Fibroblast of skin of left biceps (primary cell): ENCODE data around the gene TSG101.

Source experiments
- DNase-seq, 2 experiments: peaks; one replicate each; pipeline ENCODE4 v3.0.0-alpha.2; 2013; ENCODE audit warnings: low read depth in 2 of 2

Gene TSG101

GRCh38 chr11:18493310-18493709, 33.4 kb downstream of the TSG101 start:
- no peak for DNase-seq

- no peak for DNase-seq
These were observed 33.9 kb downstream of the TSG101 start for GRCh38 chr11:18492888-18493287.

DNA sequence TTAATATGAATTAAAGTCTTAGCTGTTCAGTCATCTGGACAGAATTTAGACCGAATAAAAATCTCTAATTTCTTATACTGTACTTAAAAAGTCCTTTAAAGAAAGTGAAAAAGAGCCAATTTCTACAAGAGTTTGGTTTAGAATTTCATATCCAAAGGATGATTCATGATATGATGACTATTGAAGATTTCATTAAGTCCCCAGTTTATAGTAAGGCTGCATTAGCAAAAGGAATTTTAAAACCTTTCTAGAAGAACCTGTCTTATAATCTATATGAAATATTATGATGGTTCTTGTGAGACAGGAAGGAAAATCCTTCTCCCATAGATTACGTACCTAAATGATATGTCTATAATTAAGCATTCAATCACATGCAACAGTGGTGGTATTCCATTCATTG, 34.8 kb downstream of the TSG101 start:
- no peak for DNase-seq

- no peak for DNase-seq
These were observed 35.8 kb downstream of the TSG101 start for GRCh38 chr11:18490736-18491485.

- no peak for DNase-seq
These were observed 36.4 kb downstream of the TSG101 start for GRCh38 chr11:18490319-18490718.

DNA sequence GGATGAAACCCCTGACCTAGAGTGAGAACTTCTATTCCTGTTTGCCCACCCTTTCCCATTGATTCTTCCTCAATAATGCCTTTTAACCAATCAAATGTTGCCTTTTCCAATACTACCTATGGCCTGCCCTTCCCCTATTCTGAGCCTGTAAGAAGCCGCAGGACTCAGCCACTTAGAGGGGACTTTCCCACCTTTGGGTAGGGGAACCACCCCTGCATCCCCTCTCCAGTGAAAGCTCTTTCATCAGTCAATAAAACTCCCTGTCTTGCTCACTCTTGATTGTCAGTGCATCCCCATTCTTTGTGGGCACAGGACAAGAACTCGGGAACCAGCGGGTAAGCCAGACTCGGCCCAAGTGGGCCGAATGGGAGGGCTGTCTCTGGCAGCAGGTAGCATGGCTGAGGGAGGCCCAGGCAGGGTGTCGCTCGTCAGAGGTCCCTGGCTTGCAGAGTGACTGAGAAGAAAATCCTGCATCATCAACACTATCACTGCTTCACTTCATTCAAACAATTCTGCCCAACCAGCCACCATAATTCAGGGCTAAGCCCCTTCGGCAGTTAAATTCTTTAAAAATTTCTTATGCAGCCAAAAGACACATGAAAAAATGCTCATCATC, 40.7 kb downstream of the TSG101 start:
- no peak for DNase-seq

GRCh38 chr11:18479063-18479462, 47.7 kb downstream of the TSG101 start:
- no peak for DNase-seq

DNA sequence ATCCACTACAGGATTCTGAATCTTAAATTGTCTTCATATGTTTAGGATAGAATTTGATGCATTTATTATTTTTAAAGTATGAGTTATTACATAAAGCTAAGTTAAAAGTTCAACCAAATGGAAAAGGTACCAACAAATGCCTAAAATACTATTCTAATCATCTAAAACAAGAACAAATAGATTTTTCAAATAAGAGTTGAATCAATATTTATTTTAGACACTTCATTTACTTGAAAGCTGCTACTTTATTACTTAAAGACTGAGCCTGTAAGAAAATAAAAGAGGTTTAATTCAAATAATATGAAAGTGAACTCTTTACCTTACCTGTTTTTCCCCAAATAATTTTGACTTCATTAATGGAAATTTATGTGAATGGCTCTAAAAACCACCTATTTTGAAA, 54.2 kb downstream of the TSG101 start:
- DNase-seq = no peak

GRCh38 chr11:18471995-18472394, 54.7 kb downstream of the TSG101 start:
- DNase-seq = no peak

GRCh38 chr11:18468961-18469360, 57.8 kb downstream of the TSG101 start:
- no peak for DNase-seq

DNA sequence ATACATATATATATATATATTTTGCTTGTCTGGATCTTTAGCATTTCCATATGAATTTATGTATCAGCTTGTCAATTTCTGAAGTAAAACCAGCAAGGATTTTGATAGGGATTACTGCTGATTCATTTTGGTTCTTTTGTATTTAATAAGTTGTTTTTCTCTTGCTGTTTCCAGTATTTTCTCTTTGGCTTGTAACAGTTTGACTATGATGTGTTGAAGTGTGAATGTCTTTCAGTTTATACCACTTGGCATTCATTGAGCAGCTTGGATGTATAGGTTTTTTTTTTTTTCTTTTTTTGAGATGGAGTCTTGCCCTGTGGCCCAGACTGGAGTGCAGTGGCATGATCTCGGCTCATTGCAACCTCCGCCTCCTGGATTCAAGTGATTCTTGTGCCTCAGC, 58.7 kb downstream of the TSG101 start:
- no peak for DNase-seq

DNA sequence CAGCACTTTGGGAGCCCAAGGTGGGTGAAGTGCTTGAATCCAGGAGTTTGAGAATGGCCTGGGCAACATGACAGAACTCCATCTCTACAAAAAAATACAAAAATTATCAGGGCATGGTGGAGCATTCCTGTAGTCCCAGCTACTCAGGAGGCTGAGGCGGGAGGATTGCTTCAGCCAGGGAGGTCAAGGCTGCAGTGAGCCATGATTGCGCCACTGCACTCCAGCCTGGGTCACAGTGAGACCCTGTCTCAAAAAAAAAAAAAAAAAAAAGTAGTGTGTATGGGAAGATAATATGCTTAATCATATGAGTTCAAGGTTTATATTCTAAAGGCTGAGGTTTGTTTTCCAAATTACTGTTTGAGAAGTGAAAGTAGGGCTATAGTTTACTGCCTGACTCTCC, 60.3 kb downstream of the TSG101 start:
- no peak for DNase-seq

GRCh38 chr11:18463439-18463838, 63.3 kb downstream of the TSG101 start:
- no peak for DNase-seq

DNA sequence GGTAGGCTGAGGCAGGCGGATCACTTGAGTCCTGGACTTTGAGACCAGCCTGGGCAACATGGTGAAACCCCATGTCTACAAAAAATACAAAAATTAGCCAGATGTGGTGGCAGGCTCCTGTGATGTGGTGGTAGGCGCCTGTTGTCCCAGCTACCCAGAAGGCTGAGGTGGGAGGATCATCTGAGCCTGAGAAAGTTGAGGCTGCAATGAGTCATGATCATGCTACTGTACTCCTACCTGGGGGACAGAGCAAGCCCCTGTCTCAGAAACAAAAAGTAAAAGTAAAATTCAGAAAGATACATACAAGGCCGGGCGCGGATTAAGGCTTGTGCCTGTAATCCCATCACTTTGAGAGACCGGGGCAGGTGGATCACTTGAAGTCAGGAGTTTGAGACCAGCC, 64.8 kb downstream of the TSG101 start:
- no peak for DNase-seq

DNA sequence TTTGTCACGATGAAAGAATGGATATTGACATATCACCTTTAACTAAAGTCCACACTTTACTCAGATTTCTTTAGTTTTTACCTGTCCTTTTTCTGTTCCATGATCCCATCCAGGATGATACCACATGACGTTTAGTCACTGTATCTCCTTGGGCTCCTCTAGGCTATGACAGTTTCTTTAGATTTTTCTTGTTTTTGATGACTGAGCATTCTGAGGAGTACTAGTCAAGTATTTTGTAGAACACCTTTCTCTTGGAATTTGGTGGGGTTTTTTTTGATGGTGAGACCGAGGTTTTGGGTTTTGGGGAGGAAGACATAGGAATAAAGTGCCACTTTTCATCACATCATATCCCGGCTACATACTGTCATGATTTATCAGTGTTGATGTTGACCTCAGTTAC, 67.1 kb downstream of the TSG101 start:
- DNase-seq = no peak

DNA sequence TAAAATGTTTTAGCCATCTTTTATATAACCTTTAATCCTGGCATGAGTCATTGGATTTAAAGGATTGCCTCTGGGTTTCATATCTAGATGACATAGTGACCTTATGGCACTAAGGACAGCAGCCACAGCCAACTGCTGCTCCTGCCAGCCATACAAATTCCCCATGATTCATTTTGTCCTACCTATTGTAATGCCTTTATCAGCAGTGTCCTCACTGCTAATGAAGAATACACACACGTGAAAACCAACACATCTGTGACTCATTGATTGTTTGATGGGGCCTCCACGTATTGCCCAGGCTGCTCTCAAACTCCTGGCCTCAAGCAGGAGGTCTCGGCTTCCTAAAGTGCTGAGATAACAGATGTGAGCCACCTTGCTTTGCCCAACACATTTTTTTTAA, 69.3 kb downstream of the TSG101 start:
- DNase-seq = no peak

- no peak for DNase-seq
These were observed 70.9 kb downstream of the TSG101 start, which contains the start of gene LDHAL6A for GRCh38 chr11:18455686-18456372. Gene LDHAL6A (plus strand): TSS chr11:18455856. CDS start chr11:18456681, 825 bp downstream.

GRCh38 chr11:18452927-18453326, 73.8 kb downstream of the TSG101 start:
- DNase-seq = no peak

DNA sequence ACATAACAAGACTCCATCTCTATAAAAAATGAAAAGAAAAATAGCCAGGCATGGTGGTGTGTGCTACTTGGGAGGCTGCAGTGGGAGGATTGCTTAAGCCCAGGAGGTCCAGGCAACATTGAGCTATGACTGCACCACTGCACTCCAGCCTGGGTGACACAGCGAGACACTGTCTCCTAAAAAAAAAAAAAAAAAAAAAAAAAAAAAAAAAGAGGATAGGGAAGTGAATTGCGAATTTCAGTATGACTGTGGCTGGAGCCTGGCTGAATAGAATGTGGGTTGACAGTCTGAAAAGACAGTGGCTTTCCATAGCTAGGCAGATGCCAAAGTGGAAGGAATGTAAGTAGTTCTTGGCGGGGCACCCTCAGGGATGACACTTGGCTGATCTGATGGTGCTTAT, 77.5 kb downstream of the TSG101 start:
- DNase-seq = no peak

DNA sequence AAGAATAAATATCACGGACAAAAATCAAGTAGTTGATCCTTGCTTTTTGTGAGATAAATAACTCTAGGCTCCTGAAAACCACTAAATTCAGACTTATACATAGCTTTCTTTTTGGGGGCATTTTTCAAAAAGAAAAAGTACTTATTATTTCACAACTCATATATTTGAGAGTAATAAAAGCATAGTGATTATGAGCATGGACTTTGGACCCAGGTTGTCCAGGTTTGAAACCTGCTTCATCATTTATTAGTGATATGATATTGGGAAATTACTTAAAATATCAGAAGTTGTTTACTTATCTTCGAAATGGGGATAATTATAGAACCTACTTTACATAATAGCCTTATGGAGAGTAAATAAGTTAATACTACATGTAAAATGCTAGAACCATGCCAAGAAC, 88.1 kb downstream of the TSG101 start:
- DNase-seq = no peak
